Measurements from ENCODE around the gene CCNA1.

Gene CCNA1

DNA sequence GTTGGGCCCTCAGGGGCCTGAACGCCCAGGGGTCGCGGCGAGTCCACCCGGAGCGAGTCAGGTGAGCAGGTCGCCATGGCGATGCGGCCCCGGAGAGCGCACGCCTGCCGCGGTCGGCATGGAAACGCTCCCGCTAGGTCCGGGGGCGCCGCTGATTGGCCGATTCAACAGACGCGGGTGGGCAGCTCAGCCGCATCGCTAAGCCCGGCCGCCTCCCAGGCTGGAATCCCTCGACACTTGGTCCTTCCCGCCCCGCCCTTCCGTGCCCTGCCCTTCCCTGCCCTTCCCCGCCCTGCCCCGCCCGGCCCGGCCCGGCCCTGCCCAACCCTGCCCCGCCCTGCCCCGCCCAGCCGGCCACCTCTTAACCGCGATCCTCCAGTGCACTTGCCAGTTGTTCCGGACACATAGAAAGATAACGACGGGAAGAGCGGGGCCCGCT lies at the start of gene CCNA1:
Gene CCNA1 (plus strand): TSS at position 390 of the 439 bp plus-strand sequence. CDS start 562 bp downstream, outside the sequence.
- DNase-seq, result no peak

DNA sequence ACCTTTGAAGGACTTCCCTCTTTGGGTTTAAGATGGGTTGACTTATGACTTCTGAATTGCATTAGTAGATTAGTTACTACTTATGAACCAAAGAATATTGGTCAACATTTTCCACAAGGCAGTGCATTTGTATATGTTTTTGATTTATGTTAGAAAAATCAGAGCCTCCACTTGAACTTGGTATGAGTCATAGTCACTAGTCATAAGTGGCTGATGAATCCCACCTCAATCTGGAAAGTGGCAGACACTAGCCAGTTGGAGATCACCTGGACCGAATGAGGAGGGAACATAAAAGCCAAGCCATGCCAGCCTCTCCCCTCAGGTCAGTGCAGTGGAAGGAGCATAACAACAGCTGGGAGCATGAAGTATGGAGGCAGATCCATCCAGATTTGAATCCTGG lies 46.8 kb upstream of the CCNA1 start:
- DNase-seq, result no peak

DNA sequence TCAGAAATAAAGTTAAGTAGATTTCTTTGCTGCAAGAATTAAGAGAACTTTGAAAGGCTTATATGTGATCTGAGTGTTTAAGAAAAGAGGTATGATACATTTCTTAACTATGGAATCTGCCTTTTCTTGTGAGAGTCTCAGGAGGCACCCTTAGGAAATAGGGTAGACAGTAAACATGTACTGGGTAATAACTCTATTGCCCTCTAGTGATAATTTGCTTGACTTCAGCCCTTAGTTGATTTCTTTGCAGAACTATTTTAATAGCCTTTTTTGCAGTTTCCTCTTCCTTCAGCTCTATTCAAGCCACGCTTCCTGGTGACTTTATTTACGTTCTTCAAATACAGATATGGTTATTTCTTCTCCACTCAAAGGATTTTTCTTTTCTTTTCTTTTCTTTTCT lies 37.0 kb upstream of the CCNA1 start:
- no peak for DNase-seq

DNA sequence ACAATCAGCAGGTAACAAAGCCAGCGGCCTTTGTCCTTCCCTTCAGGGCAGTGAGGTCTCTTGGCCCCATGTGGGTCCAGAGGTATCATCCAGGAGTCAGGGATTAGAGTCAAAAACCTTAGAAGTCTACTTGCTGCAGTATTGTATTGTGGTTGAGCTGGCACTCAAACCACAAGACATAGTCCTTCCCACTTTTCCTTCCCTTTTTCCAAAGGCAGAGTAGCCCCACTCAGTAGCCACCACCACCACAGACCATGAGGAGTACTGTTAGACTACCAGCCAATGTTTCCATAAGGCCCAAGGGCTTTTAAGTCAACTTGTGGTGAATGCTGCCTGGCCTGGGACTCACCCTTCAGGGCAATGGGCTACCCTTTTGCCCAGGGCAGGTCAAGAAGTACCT lies 27.1 kb upstream of the CCNA1 start:
- no peak for DNase-seq

DNA sequence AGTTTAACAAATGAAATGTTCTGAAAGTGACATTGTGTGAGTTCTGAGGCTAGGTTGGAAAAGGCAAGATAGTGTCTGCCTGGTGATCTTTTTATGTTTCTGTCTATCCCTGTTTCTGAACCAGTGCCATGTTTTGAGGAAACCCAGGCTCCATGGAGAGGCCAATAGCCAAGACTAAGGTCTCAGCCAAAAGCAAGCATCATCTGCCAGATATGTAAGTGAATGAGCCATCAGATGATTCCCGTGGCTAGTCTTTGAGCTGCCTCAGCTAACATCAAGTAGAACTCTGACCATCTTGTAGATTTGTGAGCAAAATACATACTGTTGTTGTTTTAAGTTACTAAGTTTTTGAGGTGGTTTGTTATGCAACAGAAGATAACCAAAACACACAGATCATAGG lies 19.6 kb upstream of the CCNA1 start:
- DNase-seq, result no peak

- DNase-seq, result no peak
These were observed 19.1 kb upstream of the CCNA1 start for GRCh38 chr13:36413161-36413560.

DNA sequence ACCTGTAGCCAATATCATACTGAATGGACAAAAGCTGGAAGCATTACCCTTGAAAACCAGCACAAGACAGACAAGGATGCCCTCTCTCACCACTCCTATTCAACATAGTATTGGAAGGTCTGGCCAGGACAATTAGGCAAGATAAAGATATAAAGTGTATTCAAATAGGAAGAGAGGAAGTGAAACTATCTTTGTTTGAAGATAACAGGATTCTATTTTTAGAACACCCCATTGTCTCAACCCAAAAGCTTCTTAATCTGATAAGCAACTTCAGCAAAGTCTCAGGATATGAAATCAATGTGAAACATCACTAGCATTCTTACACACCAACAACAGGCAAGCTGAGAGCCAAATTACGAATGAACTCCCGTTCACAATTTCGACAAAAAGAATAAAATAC lies 17.8 kb upstream of the CCNA1 start:
- DNase-seq, result no peak

- no peak for DNase-seq
These were observed 15.0 kb upstream of the CCNA1 start for GRCh38 chr13:36417331-36417730.

DNA sequence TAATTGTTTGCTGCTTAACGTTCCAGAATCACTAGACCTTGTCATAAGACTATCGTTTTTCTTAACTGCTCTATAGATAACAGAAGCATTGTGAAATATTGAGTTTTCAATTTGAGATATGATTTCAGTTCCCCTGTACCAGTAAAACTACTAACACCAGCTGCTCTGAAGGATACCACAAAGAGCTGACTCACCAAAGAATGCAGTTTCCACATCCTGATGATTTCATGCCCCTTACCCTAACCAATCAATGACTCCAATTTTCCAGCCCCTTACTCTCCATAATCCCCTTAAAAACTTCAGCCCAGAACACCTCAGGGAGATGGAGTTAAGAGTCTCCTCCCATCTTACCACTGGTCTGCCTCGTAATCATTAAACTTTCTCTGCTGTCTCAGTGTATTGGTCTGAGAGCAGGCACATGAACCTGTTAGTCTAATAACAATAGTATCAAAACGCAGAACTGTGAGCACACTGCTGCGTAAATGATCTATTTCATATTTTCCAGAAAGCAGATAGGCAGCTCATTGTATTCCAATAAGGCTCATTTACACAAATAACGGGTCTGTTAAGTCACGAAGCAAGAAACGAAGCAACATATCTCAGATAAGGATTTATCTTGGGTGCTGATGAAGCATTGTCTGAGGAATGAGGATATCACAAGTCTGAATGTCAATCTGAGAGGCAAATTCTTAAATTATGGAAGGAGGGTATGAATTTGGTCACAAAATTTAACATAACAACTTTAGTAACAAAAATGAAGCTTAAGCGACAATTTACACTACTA lies 14.1 kb upstream of the CCNA1 start:
- no peak for DNase-seq

GRCh38 chr13:36420437-36420891 lies 11.8 kb upstream of the CCNA1 start:
- peak; percentile 44 to 54 for DNase-seq

GRCh38 chr13:36421447-36421846 lies 10.8 kb upstream of the CCNA1 start:
- DNase-seq, result no peak

DNA sequence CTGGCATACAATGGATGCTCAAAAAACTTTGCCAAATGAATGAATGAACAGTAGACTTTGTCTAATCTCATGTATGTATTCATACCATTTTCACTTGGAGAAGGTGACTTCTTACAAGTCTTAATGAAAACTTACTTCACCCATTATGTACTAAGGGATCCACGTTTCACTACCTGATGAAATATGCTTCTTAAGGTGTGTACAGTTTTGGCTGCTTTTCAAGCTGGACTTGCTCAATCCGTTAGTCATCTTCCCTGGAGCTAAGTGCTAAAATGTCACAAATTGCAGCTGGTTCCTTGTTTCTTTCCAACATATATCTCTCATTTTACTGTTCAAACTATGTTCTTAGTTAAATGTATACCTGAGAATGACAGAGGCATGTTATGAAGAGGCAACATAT lies 4.2 kb upstream of the CCNA1 start:
- no peak for DNase-seq

DNA sequence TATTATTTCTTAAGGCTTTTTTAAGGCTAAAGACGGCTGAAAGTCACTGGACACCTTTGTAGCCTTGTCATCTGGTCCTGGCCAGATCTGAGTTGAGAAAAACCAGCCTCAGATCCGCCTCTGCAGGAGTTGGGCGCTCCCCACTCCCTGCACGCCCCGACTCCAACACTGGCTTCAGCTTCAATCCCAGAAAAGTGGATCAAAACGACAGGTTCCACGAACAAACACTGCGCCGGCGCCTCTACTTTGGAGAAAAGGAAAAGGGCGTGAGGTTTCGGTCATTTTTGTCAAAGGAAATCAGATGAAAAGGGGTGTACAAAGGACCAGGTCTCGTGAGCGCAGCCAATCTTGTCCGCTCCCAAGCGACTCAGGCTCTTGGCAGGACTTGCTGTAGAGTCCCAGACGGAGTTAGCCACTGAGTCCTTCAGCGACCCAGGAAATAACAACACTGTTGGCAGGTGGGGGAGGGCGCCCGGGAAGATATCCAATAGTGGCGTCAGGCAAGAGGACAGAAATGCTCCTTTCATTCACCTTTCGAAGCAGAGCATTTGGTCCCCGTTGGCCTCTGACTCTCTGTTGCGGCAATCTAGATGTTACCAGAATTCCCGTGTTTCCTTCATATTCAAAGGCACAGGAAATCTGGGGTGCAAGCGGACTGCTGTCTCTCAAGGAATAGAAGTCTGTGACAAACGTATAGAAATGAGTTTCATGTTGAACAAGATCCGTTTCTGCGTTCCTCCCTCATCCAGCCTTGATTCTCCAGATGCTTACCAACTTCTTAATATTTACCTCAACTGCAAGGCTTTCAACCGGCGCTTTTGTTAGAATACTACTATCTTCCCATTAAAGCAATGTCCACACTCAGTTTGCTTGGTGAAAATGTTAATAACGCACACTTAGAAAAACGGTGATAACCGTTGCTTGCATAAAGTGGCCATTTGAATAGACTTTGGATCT lies 1.8 kb upstream of the CCNA1 start:
- no peak for DNase-seq

DNA sequence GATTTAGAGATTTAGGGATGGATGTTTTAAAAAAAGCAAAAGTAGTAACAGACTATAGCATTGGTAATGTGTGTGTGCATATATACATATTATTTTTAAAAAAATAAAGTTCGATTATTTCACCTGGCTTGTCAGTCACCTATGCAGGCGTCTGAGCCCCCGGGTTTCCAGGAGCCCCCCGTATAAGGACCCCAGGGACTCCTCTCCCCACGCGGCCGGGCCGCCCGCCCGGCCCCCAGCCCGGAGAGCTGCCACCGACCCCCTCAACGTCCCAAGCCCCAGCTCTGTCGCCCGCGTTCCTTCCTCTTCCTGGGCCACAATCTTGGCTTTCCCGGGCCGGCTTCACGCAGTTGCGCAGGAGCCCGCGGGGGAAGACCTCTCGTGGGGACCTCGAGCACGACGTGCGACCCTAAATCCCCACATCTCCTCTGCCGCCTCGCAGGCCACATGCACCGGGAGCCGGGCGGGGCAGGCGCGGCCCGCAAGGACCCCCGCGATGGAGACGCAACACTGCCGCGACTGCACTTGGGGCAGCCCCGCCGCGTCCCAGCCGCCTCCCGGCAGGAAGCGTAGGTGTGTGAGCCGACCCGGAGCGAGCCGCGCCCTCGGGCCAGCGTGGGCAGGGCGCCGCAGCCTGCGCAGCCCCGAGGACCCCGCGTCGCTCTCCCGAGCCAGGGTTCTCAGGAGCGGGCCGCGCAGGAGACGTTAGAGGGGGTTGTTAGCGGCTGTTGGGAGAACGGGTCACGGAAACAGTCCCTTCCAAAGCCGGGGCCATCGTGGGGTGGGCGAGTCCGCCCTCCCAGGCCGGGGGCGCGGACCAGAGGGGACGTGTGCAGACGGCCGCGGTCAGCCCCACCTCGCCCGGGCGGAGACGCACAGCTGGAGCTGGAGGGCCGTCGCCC lies 840 bp upstream of the CCNA1 start:
- DNase-seq, result no peak

DNA sequence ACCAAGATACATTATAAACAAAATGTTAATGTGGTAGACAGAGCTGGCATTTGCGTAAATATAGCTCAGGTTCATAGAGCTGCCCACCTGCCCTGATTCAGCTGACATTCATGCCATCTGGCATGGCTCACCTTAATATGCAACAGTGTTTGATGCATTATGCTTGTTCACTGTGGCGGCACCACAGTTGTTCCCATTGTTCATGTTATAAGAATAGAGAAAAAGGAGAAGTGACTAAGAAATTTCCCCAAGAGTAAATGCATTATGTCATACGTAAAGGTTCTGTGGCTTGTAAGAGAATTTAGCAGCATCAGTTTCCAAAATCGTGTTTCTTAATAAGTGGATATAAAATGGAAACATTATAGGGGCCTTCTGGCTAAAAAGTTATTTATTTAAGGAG lies 4.5 kb downstream of the CCNA1 start:
- DNase-seq, result no peak

DNA sequence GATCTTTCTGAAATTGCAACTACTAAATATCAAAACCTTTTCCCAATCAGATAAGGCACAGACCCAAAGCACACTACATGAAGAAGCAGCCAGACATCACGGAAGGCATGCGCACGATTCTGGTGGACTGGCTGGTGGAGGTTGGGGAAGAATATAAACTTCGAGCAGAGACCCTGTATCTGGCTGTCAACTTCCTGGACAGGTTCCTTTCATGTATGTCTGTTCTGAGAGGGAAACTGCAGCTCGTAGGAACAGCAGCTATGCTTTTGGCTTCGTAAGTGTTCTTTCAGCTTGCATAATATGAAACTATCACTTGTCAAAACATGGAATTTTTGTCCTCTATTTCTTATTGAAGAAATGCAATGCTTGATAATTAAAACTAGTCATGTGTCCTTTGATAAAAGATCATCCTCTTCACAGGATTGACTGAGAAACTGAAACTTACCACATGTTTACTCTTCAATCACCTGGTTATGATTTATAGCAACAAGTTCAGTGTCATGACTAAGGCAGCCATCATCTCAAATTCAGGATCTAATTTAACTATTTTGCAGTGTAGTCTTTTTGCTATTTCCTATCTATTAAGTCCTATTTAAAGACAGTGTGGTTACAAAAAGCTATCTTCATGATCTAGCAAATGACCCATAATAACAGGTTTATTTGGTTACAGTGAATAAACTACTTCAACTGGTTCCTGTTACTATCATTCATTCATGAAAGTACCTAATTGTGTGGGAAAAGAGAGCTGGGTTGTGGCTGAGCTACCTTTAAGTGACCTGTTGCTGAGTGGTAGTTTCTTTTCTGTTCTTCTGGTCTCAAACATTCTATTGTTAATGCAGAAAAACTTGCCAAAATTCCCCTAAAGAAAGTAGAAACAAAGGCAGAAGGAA lies 6.5 kb downstream of the CCNA1 start:
- DNase-seq, result no peak

- no peak for DNase-seq
These were observed 13.0 kb downstream of the CCNA1 start for GRCh38 chr13:36445278-36445677.

DNA sequence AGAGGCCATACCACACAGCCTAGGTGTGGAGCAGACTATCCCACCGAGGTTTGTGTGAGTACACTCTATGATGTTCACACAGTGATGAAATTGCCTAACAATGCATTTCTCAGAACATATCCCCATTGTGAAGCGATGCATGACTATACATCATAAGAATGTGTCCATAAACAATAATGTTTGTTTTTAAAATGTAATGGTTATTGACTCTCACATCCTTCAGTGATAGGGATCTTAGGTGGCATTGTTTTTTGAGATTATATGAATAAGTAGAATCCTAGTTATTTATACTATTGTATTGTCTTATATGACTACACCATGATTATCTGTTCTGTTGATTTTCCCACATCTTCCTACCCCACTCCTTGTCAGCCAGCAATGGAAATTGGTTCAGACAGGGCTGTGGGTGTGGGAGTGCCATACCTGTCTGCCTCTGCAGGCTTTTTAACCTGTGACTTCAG lies 13.6 kb downstream of the CCNA1 start:
- DNase-seq, result no peak

GRCh38 chr13:36447501-36447900 lies 15.2 kb downstream of the CCNA1 start:
- DNase-seq, result no peak

GRCh38 chr13:36450534-36450933 lies 18.2 kb downstream of the CCNA1 start:
- no peak for DNase-seq

DNA sequence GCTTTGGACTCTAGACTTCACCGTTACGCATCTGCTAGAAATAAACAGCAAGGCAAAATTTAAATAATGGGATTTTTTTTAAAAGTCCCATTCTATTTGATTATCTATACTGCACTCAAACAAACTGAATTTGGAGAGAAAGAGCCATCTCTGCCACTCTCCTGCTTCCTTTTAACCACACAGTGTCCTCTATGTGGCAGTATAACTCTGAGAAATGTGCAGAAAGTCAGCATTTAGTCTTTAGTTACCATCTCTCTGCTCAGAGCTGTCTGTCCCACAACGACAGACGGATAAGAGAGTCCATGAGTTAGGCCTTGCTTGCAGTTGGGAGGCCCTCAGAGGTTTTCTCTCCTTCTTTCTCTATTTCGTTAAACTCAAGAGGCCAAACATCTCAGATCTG lies 21.2 kb downstream of the CCNA1 start:
- no peak for DNase-seq

DNA sequence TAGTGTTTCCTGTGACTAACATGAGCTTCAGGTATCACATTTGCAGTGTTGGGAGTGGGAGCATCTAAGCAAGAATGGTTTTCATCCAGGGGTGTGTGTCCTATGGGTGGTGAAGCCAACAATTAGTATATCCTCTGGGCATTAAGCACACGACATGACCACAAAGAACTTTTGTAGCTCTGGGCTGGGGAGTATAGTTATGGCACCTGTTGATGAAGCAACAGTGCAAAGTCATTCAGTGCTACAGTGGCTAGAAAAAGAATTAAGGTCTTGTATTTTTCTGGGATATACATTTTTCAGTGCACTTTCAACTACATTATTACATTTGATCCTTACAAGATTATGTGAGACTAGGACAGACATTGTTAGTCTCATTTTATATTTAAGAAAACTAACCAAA lies 21.8 kb downstream of the CCNA1 start:
- DNase-seq, result no peak
